Forelimb muscle (tissue), 1 donor: ENCODE measurements around the gene AGTRAP. TPM values are rescaled to one million over a fixed set of nuclear protein-coding genes. Genes with fewer than 3 reads are reported as not detected.
A peak's percentile ranks its signal among the peaks of the same experiment; 100 is the strongest.

Experiments
- DNase-seq: peaks from one replicate; pipeline ENCODE4 v3.0.0-alpha.2; 2013; ENCODE audit warnings: low read depth
- polyA plus RNA-seq: library from polyadenylated mRNA; unstranded; fragments of 120-200 nt; gene quantifications from one replicate; pipeline ENCODE4 v1.2.1, GENCODE V29; 2013; ENCODE audit not compliant: insufficient read length

The AGTRAP gene, protein sequence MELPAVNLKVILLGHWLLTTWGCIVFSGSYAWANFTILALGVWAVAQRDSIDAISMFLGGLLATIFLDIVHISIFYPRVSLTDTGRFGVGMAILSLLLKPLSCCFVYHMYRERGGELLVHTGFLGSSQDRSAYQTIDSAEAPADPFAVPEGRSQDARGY
- 18.2 TPM for polyA plus RNA-seq

- DNase-seq: peak; percentile 87
Measured at GRCh38 chr1:11735854-11736745, at the start of gene AGTRAP. Gene AGTRAP (plus strand): TSS chr1:11736136. CDS start chr1:11736209, 73 bp downstream.

- DNase-seq: no peak
Measured at GRCh38 chr1:11688506-11688905, 47.4 kb upstream of the AGTRAP start.

GRCh38 chr1:11690397-11691301 is 45.3 kb upstream of the AGTRAP start:
- no peak for DNase-seq

- no peak for DNase-seq
Measured at GRCh38 chr1:11691302-11691914, 44.5 kb upstream of the AGTRAP start, which contains the start of gene DRAXIN. Gene DRAXIN (plus strand): TSS chr1:11691710. CDS start chr1:11706259, 14,549 bp downstream.

- DNase-seq: no peak
Measured at GRCh38 chr1:11691928-11692711, 43.8 kb upstream of the AGTRAP start.

DNA sequence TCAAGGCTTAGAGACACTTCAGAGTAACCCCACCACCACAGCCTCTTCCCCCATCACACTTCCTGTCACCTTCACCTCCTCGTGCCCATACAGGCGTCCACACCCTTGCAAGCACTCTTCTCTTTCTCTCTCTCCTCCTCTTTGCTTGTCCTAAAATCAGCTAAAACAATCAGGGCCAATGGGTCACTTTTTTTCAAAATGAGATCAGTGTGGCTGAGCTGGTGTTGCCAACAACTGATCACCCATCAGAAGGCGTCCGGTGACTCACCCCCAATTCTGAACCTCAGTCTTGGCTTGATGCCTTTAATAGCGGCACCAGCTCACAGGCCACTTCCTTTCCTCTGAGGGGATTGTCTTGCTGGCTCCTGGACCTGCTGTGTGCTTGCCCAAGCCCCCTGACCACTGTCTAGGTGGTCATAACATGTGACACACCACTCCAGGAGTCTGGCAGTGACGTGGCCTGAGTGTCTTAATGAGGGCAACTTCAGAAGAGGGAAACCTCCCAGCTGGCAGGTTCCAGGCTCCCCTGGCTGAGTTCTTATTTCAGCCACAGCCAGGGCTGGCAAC is 42.8 kb upstream of the AGTRAP start:
- DNase-seq: no peak

DNA sequence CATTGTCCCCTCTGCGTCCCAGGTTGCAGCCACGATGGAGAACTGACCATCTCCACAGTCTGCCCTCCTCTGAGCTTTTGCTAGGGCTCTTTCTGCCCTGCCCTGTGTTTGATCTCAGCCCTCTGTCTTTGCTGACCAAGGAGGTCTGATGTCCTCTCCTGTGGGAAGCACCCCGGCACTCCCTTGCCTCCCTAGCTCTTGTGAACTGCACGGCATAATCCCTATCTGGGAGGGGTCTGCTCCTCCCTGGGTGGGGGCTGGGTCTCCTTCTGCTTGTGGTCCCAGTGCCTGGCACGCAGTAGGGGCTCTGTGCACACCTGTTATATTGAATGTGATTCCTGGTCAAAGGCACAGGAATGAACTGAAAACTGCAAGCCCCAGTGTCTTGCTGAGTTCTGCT is 42.0 kb upstream of the AGTRAP start:
- DNase-seq: no peak

GRCh38 chr1:11695861-11696260 is 40.1 kb upstream of the AGTRAP start:
- no peak for DNase-seq

DNA sequence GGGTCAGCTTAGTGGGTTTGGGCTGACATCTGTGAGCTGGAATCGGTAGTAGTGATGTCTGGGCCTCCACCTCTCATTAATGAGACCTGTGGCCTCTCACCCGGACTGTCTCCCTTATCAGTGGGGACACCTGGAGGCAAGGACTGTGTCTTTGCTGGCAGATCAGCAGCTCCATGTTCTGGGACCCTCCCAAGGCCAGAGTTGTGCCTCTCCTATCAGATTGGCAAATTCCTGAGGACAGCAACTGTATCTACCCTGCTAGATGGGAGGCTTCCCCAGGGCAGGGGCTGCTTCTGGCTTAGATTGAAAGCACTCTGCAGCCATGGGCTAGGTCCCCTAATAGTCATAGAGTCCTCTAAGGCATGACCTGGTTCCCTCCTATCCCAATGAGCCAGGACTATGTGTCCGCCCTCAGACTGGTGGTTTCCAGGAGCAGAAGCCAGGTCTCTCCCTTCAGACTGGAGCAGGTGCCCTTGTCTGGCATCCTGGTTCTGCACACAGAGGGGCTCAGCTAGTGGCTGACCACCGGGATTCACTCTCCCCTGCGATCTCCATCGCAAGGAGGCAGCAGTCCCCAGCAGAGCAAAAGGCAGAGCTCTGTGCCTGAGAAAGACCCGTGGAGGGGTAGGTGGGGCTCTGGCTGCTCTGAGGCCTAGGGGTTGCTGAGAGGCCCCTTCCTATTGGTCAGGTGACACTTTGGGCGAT is 38.6 kb upstream of the AGTRAP start:
- no peak for DNase-seq

DNA sequence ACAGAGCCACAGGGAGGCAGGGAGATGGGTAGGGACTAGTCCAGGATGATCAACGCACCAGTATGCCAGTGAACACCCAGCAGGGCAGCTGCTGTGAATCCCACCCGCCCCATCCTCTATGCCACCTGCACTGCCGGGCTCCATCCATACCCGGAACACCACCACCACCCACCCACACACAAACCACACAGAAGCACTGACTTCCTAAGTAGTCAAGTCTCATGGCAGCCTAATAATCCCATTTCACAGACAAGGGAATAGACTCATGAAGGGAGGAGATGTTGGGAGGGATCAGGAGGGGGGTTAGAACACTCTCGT is 38.1 kb upstream of the AGTRAP start:
- no peak for DNase-seq

- DNase-seq: no peak
Measured at GRCh38 chr1:11700601-11701467, 35.1 kb upstream of the AGTRAP start.

DNA sequence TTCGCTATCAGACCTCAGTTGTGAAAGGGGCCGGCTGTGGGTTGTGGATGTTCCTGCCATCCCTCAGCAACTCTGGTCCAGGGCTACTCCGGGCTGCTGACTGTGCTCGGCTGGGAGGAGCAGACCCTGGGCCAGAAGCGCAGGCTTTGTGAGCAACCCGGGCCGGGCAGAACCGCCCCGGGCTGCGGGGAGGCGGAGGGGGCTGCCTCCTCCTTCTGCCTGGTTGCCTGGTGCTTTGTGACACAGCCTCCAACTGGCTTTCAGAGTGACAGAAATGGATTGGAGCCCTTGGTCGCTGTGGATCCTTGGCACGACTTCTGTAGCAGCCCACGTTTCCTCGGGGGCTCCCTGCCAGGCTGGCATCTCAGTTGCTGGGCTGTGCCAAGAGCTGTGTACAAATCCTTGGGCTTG is 34.4 kb upstream of the AGTRAP start:
- DNase-seq: no peak

GRCh38 chr1:11701981-11702803 is 33.7 kb upstream of the AGTRAP start:
- DNase-seq: no peak

GRCh38 chr1:11703357-11704193 is 32.4 kb upstream of the AGTRAP start:
- DNase-seq: no peak

- no peak for DNase-seq
Measured at GRCh38 chr1:11704194-11704529, 31.8 kb upstream of the AGTRAP start.

GRCh38 chr1:11704691-11705475 is 31.1 kb upstream of the AGTRAP start:
- no peak for DNase-seq
